ENCODE results near the gene MARCKS.

DNA sequence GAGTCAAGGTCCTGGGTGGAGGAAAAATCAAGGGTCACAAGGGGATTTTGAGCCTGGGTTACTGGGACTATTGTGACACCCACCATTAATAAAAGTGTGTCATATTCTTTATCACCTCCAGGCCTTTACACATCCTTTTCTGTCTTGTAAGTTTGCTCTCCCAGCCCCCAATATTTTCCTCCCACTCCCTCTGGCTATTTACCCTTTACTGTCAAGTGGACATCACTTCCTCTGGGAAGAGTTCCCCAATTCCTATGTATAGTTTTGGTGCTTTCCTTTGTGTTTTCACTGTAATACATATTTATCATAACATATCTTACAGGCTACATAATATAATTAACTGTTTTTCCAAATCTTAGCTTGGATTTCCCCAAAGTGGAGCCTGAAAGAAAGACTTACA lies 36.3 kb downstream of the MARCKS start:
- TF ChIP-seq, protein P1, sequence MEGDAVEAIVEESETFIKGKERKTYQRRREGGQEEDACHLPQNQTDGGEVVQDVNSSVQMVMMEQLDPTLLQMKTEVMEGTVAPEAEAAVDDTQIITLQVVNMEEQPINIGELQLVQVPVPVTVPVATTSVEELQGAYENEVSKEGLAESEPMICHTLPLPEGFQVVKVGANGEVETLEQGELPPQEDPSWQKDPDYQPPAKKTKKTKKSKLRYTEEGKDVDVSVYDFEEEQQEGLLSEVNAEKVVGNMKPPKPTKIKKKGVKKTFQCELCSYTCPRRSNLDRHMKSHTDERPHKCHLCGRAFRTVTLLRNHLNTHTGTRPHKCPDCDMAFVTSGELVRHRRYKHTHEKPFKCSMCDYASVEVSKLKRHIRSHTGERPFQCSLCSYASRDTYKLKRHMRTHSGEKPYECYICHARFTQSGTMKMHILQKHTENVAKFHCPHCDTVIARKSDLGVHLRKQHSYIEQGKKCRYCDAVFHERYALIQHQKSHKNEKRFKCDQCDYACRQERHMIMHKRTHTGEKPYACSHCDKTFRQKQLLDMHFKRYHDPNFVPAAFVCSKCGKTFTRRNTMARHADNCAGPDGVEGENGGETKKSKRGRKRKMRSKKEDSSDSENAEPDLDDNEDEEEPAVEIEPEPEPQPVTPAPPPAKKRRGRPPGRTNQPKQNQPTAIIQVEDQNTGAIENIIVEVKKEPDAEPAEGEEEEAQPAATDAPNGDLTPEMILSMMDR (IDR thresholded peaks at IDR 0.05; ENCODE audit: low read depth, low read length), result no peak
- no peak for TF ChIP-seq EZH2phosphoT487 (IDR thresholded peaks at IDR 0.05; ENCODE audit: low read depth)

All from OCI-LY3 (cell line).